HK-2 (cell line): ENCODE results near the gene MTR.

Source experiments
- DNase-seq: peaks from one replicate; pipeline ENCODE4 v3.0.0-alpha.2; 2018; ENCODE audit not compliant: unreplicated experiment

Gene MTR

DNA sequence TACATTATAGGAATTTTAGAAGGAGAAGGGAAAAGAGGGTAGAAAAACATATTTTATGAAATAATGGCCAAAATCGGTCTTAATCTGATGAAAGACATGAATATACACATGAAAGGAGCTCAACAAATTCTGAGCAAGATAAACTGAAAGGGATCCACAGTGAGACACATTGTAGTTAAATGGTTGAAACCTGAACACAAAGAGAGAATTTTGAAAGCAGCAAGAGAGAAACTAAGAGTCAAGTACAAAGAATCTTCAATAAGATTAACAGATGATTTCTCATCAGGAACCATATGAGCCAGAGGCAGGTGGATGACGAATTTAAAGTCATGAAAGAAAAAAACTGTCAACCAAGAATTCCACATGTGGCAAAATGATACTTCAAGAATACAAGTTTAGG lies 15.8 kb upstream of the MTR start:
- DNase-seq = no peak

DNA sequence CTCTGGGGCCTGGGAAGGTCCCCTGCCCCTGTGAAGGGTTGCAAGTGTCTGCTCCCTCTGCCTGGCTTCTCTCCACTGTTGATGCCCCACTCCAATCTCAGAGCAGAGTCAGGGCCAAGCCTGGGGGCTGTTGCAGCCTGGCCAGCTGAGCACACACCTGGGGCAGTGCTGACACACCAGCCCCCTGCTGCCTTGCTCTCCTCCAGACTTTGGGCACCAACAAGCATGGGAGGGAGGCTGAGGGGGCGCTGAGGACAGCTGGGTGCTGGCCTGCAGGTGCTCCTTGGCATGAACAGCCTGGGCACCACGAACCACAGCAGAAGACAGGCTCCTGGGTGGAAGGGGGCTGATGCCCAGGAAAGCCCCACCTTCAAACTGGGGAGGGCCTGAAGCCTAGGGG lies 9.6 kb upstream of the MTR start:
- no peak for DNase-seq

- DNase-seq = no peak
These were observed 8.6 kb upstream of the MTR start for GRCh38 chr1:236786453-236786852.

- DNase-seq = peak; percentile 4
These were observed 482 bp upstream of the MTR start for GRCh38 chr1:236794585-236795034.

DNA sequence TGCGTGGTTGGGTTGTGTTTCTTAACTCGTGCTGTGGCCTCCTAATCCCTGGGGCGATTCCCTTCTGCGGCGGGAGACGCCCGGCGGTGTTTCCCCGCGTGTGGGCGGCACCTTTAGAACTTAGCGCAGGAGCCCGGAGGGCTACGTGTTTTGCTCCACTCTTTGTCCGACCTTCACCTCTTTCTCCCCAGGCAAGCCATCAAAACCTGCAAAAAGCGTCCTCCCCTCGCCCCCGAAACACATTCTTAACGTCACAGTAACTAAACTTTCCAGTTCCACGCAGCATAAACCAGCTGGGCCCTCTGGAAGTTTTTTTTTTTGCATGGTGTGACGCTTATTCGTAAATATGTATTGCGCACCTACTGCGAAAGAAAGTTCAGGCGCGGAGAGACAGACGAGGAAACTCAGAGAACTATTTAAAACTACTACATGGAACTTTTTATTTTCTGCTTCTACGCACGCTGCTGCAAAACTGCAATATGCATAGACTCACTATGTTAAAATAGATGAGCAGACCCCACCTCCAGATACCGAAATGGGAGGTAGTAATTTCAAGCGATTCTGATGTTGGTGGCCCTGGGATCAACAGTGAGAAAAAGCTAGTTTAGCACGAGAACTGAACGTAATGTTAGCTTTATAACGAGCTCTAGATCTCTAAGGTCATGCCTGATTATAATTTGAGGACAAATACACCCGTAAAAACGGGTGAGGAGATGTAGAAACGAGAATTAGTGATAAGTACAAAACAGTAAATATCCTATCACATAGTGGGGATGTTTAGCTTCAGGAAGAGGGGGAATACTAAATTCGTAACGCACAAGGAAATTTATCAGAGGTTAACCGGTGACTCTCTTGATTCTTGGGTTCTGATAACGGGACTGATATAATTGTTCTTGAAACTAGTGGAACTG lies 920 bp downstream of the MTR start:
- no peak for DNase-seq

DNA sequence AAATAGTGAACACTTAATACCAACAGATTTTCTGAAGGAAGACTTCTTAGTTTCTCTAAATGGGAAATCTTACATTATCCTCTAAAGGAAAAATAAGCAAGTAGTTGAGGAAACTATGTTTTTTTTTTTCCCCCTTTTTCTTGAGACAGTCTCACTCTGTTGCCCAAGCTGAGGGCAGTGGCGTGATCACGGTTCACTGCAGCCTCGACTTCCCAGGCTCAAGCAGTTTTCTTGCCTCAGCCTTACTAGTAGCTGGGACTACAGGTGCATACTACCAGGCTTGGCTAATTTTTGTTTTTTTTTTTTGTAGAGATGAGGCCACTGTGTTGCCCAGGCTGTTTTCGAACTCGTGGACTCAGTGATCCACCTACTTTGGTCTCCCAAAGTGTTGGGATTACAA lies 3.9 kb downstream of the MTR start:
- no peak for DNase-seq

- no peak for DNase-seq
These were observed 5.0 kb downstream of the MTR start for GRCh38 chr1:236800002-236800620.

DNA sequence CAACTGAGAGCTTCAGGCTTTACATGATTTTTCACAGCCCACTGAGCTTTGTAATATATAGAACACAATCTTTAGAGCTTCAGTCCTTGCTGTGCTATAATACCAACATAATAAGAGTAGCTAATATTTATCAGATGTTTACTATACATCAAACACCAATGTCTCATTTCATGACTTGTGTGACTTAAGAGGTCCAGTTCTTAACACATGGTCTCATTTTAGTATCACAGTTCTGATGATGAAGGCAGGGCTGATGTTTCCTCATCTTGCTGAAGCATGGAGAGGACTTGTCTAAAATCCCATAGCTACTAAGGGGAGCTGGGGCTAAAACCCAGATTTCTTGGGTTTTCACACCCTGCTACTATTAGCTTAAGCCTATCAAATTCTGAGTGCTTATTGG lies 5.5 kb downstream of the MTR start:
- no peak for DNase-seq

DNA sequence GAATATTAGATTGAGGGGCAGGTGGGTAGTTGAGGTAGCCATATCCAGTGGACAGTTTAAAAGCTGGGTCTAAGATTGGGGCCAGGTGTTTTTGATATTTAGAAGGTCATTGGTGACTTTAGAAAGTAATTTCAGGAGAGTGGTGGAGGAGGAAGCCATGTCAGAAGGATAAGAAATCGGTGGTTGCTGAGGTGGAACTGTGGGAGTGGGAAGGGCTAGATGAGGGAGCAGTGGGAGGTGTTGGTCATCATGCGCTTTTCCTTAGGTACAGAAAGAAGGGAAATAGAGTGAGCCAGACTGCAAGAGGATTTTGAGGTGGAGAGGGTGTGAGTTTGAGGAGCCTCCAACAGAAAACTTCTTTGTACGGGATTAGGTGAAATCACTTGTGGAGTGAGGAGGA lies 7.2 kb downstream of the MTR start:
- DNase-seq = no peak

GRCh38 chr1:236806634-236807033 lies 11.5 kb downstream of the MTR start:
- DNase-seq = no peak

- no peak for DNase-seq
These were observed 12.9 kb downstream of the MTR start for GRCh38 chr1:236808005-236808404.

DNA sequence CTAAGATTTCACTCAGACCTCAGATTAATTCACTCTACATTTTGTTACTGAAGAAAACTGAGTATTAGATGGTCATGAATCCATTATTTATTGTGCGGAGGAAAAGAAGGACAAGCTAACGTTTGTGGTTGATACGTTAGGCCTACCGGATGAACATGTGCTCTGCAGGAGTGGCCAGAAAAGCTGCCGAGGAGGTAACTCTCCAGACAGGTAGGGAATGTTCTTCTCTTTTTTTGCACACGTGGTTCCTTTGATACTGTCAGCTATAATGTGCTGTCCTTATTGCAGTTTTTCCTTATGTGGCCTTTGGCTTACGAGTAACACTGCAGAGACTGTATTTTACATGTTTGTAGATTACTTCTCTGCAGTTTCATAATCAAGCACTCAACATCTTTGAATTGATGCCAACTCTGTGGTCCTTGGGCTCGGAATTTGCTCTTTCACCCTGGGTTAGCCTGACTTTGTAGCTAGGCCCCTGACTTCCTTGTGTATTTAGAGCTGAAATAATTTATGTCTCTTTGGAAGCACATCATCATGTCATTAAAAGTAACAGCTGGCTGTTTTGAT lies 13.6 kb downstream of the MTR start:
- DNase-seq = no peak

DNA sequence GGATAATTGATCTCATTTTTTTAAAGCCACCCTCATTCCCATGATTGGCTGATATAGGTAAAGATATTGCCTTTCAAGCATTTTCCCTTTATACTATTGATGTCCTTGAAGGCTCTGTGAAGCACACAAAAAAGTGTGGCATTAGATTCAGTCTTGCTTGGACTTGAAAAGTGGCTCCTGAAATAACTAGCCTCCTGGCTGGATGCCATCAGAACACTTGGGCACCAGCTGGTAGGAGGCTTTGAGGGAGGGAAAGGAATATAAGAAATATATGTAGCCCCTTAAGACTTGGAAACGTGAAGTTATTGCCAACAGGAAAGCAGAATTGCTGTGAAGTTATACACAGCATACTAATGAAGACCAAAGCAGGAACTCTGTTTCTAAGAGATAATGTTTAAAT lies 14.1 kb downstream of the MTR start:
- DNase-seq = no peak

GRCh38 chr1:236810018-236810417 lies 14.9 kb downstream of the MTR start:
- DNase-seq = no peak

GRCh38 chr1:236812334-236813030 lies 17.4 kb downstream of the MTR start:
- no peak for DNase-seq

- DNase-seq = no peak
These were observed 20.8 kb downstream of the MTR start for GRCh38 chr1:236815941-236816340.

DNA sequence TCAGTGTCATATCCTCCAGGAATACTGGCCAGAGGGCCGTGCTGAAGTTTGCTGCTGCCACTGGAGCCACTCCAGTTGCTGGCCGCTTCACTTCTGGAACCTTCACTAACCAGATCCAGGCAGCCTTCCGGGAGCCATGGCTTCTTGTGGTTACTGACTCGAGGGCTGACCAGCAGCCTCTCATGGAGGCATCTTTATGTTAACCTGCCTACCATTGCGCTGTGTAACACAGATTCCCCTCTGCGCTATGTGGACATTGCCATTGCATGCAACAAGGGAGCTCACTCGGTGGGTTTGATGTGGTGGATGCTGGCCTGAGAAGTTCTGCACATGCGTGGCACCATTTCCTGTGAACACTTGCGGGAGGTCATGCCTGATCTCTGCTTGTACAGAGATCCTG lies 24.8 kb downstream of the MTR start:
- DNase-seq = no peak

GRCh38 chr1:236821091-236821627 lies 26.1 kb downstream of the MTR start:
- DNase-seq = no peak

DNA sequence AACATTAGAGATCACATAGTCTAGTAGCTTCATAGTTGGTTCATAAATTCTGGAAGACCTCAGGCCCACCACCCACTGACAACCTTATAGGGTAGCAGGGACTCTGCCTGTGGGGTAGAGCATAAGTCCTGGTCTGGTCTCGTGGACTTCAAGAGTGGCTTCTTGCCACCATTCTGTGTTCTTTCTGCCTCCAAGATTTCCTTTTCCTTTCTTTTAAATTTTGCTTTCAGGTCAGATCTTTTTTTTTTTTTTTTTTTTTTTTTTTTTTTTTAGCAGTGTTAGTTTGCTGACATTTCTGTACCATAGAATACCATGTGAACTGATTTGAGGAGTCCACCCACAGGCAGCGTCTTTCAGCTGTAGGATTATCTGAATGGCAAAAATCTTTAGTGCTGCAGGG lies 28.5 kb downstream of the MTR start:
- no peak for DNase-seq

DNA sequence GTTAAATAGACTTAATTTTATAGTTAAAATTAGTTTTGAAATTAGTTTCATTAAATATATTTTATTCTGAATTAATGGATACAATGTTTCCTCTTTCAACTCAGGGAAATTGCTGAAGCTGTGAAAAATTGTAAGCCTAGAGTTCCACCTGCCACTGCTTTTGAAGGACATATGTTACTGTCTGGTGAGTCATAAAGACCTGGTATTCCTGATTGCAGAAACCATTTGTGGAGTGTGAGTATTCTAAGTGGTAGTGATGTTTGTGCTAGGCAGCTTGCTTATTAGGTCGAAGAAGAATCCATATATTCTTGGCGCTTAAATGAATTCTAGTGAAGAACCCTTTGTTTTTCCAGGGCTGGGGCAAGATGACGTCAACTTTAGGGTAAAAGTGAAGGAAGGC lies 34.0 kb downstream of the MTR start:
- DNase-seq = no peak

GRCh38 chr1:236830116-236830515 lies 35.0 kb downstream of the MTR start:
- no peak for DNase-seq

GRCh38 chr1:236830560-236830959 lies 35.5 kb downstream of the MTR start:
- no peak for DNase-seq
